ENCODE data around the gene NSUN4. TPM values are rescaled to one million over a fixed set of nuclear protein-coding genes. Genes with fewer than 3 reads are reported as not detected.

NSUN4 gene
- total RNA-seq, 2 experiments from 2014 or later, result 23.2 to 24.9 TPM

DNA sequence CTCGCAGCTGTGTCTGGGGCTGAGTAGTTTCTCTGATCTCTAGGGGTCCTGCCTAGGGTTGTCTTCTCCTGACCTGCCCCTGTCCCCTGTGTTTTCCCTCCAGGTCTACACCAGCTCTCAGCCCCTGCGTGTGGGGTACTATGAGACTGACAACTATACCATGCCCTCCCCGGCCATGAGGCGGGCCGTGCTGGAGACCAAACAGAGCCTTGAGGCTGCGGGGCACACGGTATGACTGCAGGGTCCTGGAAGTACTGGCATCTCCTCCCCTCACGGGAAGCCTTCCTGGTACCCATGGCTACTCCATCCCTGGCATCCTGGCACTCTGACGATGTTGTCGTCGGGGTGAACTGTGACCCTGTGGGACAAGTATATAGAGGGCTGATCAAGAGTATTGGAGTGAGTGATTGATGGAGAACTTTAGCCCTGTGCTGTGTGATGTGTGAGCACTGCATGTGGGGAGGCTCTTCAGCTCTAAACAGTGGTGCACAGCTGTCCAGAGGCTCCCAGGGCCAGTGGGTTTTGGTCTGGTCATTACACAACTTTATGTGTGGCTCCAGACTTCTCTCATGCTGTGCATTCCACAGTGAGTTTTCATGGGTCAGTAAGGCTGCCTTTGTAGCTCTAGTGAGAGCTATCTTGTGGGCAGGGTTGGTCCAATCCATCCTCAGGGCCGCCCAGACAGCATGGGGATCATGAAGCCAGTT is 67.9 kb downstream of the NSUN4 start:
- no peak for ATAC-seq (ENCODE audit: low read depth)
- no peak overlapping the region for H3K27ac Mint-ChIP-seq
- no peak overlapping the region for H3K4me3 Mint-ChIP-seq
- no peaks in the 10 kb centered on the region for H3K9me3 Mint-ChIP-seq
- H3K4me1 Mint-ChIP-seq, result peaks cover 2% of the 10 kb centered on the region
- POLR2A ChIA-PET, result no interaction called here
- H3K36me3 Mint-ChIP-seq, result no peaks in the 10 kb centered on the region
- H3K27me3 Mint-ChIP-seq, result no peaks in the 10 kb centered on the region
- no peak for DNase-seq

DNA sequence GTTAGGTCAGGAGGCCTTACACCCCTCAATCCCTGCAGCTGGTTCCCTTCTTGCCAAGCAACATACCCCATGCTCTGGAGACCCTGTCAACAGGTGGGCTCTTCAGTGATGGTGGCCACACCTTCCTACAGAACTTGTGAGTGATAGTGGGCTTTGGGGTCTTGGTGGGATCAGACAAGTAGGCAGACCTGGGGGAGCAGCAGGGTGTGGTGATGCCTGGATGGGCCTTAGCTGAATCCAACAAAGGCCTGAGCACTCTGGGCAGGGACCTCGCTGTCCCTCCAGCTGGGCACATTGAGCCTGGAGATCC is 68.4 kb downstream of the NSUN4 start:
- no peaks in the 10 kb centered on the region for H3K36me3 Mint-ChIP-seq
- no peak for DNase-seq
- H3K4me1 Mint-ChIP-seq, result peaks cover 2% of the 10 kb centered on the region
- H3K9me3 Mint-ChIP-seq, result no peaks in the 10 kb centered on the region
- no peaks in the 10 kb centered on the region for H3K27me3 Mint-ChIP-seq
- POLR2A ChIA-PET, result no interaction called here
- ATAC-seq (ENCODE audit: low read depth), result no peak
- H3K4me3 Mint-ChIP-seq, result no peak overlapping the region
- no peak overlapping the region for H3K27ac Mint-ChIP-seq

DNA sequence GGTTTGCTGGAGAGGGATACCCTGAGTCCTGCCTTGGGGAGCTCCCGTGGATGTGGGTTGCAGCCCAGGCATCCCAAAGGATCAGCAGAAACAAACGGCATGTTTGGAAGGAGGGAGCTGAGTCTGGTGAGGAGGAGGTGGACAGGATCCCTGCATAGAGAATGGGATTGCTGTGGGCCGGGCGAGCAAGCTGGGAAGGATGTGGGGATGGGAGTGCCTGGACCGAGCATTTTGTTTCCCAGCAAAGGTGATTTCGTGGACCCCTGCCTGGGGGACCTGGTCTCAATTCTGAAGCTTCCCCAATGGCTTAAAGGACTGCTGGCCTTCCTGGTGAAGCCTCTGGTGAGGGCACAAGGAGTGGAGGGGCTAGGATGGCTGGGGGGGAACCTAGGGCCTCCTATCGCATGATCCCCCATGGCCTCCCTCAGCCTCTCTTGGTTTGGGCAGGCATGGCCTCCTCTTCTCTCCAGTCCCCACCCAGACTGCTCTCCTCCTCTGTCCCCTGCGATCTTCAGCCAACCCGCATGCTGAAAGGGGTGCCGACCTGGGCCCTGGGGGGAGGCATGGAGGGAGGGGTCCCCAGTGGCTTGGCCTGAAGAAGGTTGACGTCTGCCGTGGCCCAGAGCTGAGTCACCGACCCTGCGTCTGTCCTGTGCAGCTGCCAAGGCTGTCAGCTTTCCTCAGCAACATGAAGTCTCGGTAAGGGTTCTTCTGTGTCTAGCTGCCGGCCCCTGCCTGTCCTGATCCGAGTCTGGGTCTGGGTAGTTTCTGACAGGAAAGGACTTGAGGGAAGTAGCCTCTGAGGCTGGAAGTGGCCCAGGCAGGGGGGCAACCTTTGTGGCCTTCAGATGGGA is 69.8 kb downstream of the NSUN4 start:
- no peak overlapping the region for H3K27ac Mint-ChIP-seq
- no peaks in the 10 kb centered on the region for H3K9me3 Mint-ChIP-seq
- H3K4me3 Mint-ChIP-seq, result no peak overlapping the region
- POLR2A ChIA-PET, result no interaction called here
- peaks cover 2% of the 10 kb centered on the region for H3K4me1 Mint-ChIP-seq
- H3K27me3 Mint-ChIP-seq, result no peaks in the 10 kb centered on the region
- ATAC-seq (ENCODE audit: low read depth), result no peak
- no peaks in the 10 kb centered on the region for H3K36me3 Mint-ChIP-seq
- no peak for DNase-seq

DNA sequence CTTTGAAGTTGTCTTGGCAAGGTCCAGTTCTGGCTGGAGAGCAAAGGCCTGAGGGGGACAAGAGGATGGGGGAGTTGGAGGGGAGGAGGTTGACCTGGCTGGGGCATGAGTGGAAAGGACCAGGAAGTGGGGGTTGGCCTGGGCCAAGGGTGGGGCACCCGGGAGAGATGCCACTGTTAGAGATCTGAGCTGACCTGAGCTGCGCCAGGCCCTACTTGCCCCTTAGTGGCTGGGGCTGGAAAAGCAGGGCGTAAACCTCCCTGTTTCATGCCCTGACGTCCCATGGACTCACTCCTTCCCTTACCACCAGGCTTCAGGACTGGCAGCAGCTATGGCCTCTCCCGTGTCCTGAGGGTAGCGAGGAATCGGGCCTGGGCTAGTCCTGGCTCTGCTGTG is 70.4 kb downstream of the NSUN4 start:
- ATAC-seq (ENCODE audit: low read depth) (no peak), DNase-seq (no peak)
- Mint-ChIP-seq H3K27me3 (no peaks in the 10 kb centered on the region), H3K9me3 (no peaks in the 10 kb centered on the region), H3K36me3 (no peaks in the 10 kb centered on the region), H3K27ac (no peak overlapping the region), H3K4me1 (peaks cover 2% of the 10 kb centered on the region), H3K4me3 (no peak overlapping the region)
- POLR2A ChIA-PET, result no interaction called here

Other genes with a start within 250 kb of the NSUN4 start
- gene PIK3R3, start 208.2 kb upstream of the NSUN4 start, total RNA-seq, result 1 to 10 TPM; 3.4 to 3.7 TPM
- gene TSPAN1, start 165.7 kb upstream of the NSUN4 start, total RNA-seq, result not detected
- not detected for gene P3R3URF, start 164.3 kb upstream of the NSUN4 start, total RNA-seq
- 10 to 100 TPM; 32.7 to 34.3 TPM for gene POMGNT1, start 142.4 kb upstream of the NSUN4 start, total RNA-seq
- gene LURAP1, start 137.5 kb upstream of the NSUN4 start, total RNA-seq, result under 1 TPM; 0.20 to 0.36 TPM
- 10 to 100 TPM; 47.9 to 50.8 TPM for gene RAD54L, start 93.0 kb upstream of the NSUN4 start, total RNA-seq
- gene LRRC41, start 37.2 kb upstream of the NSUN4 start, total RNA-seq, result 10 to 100 TPM; 36.8 to 38.8 TPM
- 100 to 1,000 TPM; 250 to 260 TPM for gene UQCRH, start 37.1 kb upstream of the NSUN4 start, total RNA-seq
- gene FAAH, start 53.5 kb downstream of the NSUN4 start, total RNA-seq, result 1 to 10 TPM; 5.3 to 6.9 TPM
- gene DMBX1, start 149.0 kb downstream of the NSUN4 start, total RNA-seq, result under 1 TPM in 1 of 2 experiments, not detected in 1; 0.11 TPM
- gene KNCN, start 210.8 kb downstream of the NSUN4 start, total RNA-seq, result not detected